Astrocyte (in vitro differentiated cells and primary cell): ENCODE measurements around the gene NR2C2.

Experiments
- EZH2 ChIP-seq: IDR thresholded peaks from 2 replicates; pipeline ENCODE4 v1.6.1; 2012; ENCODE audit warnings: mild to moderate bottlenecking, low read length, inconsistent platforms; ENCODE audit not compliant: insufficient read depth
- TF ChIP-seq, protein P1 (sequence below): IDR thresholded peaks from 2 replicates; pipeline ENCODE4 v1.5.1; 2011; ENCODE audit warnings: low read depth, mild to moderate bottlenecking, inconsistent platforms, low read length, moderate library complexity; ENCODE audit not compliant: insufficient read depth

DNA sequence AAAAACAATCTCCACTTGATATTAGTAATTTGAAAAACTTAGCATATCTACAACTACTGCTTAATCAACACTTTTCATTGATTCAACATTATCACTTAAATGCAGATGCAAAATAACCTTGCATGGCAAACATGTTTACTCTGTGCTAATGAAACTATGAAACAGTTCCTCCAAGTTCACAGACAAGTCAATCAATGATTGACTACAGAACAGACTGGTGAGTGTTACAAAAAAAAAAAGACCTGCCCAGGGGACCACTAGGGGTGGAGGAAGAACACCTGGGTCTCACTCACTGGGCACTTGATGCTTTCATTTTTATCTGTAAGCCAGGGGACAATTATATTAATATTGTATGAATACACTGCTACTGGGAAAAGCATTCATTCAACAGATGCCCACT is 4.3 kb upstream of the NR2C2 start:
- TF ChIP-seq, protein P1, sequence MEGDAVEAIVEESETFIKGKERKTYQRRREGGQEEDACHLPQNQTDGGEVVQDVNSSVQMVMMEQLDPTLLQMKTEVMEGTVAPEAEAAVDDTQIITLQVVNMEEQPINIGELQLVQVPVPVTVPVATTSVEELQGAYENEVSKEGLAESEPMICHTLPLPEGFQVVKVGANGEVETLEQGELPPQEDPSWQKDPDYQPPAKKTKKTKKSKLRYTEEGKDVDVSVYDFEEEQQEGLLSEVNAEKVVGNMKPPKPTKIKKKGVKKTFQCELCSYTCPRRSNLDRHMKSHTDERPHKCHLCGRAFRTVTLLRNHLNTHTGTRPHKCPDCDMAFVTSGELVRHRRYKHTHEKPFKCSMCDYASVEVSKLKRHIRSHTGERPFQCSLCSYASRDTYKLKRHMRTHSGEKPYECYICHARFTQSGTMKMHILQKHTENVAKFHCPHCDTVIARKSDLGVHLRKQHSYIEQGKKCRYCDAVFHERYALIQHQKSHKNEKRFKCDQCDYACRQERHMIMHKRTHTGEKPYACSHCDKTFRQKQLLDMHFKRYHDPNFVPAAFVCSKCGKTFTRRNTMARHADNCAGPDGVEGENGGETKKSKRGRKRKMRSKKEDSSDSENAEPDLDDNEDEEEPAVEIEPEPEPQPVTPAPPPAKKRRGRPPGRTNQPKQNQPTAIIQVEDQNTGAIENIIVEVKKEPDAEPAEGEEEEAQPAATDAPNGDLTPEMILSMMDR, result no peak
- no peak for TF ChIP-seq EZH2
